Dendritic cell treated with granulocyte-macrophage colony-stimulating factor and Interleukin-4, amounts not matched to agents 40 ng/mL and 50 ng/mL, for 4 days (primary cell): ENCODE results near the gene MYO18B.

Source experiments
- H3K27ac Mint-ChIP-seq: one replicate; pipeline ENCODE4 v1.8.0; 2022; ENCODE audit warnings: mild to moderate bottlenecking, mixed read lengths
- H3K27me3 Mint-ChIP-seq: one replicate; pipeline ENCODE4 v1.8.0; 2022; ENCODE audit warnings: mild to moderate bottlenecking, mixed read lengths
- H3K36me3 Mint-ChIP-seq: one replicate; pipeline ENCODE4 v1.8.0; 2022; ENCODE audit warnings: low read depth, mixed read lengths
- H3K4me1 Mint-ChIP-seq: one replicate; pipeline ENCODE4 v1.8.0; 2022; ENCODE audit warnings: low read depth, mixed read lengths
- H3K4me3 Mint-ChIP-seq: one replicate; pipeline ENCODE4 v1.8.0; 2022; ENCODE audit warnings: mild to moderate bottlenecking, moderate library complexity, mixed read lengths
- H3K9me3 Mint-ChIP-seq: one replicate; pipeline ENCODE4 v1.8.0; 2022; ENCODE audit warnings: mixed read lengths
- intact Hi-C: fragments of 100-400 bp; cut with micrococcal nuclease; formaldehyde crosslinking; loops from one replicate; pipeline ENCODE4 v1.15.0; 2022

MYO18B gene

DNA sequence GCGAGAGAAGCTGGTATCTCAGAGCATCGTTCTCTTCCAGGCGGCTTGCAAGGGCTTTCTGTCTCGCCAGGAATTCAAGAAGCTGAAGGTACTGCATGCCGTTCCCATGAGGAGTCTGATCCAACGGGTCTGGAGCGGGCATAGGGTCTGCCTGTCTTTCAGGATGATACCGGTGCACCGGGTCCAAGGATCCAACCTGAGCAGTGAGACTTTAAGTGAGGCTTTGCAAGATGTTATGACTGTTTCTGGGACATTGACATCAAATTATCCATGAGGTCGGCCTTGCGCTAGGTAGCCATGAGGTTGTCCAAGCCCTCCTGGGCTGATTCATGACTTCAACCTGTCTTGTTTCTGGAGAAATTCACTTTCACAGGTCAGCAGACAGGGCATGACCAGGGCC is 132.3 kb downstream of the MYO18B start:
- Mint-ChIP-seq H3K4me3 (no peak overlapping the region), H3K4me1 (no peaks in the 10 kb centered on the region), H3K9me3 (no peaks in the 10 kb centered on the region), H3K27me3 (peaks cover 8% of the 10 kb centered on the region), H3K27ac (no peak overlapping the region), H3K36me3 (no peaks in the 10 kb centered on the region)
- intact Hi-C loops, result no loop called here

DNA sequence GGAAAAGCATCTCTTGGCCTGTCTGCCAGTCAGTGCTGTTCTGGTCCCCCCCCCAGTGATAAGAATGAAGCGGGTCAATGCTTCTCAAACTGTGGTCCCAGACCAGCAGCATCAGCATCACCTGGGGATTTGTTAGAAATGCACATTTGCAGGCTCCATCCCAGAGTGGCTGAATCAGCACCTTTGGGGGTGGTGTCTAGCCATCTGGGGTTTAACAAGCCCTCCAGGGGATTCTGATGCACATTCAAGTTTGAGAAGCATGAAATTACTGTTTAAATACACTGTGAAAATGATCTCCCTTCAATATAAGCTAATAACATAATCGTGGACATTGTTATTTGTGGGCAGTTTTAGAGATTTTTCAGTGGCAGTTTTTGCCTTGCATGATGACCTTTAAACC is 133.5 kb downstream of the MYO18B start:
- intact Hi-C loops, result no loop called here
- peaks cover 11% of the 10 kb centered on the region for H3K27me3 Mint-ChIP-seq
- H3K9me3 Mint-ChIP-seq, result no peaks in the 10 kb centered on the region
- H3K27ac Mint-ChIP-seq, result no peak overlapping the region
- H3K4me3 Mint-ChIP-seq, result no peak overlapping the region
- H3K4me1 Mint-ChIP-seq, result no peaks in the 10 kb centered on the region
- no peaks in the 10 kb centered on the region for H3K36me3 Mint-ChIP-seq

DNA sequence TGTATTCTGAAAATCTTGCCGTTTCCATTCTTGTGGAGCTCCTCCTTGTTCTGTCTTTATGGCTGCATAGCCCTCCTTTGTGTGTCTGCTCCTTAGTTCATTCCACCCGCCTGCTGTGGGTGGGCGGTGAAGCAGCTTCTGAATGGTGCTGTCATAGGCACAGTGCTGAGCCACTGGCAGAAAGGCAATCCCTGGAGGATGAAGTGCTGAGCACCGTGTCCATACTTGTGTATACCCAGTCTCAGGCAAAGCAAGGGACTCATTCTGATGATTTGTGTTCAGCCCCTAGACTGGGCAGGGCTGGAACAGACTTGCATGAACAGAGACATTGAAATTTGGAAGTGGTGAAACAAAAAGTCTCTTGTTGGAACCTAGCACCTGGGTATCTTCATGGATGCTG is 134.9 kb downstream of the MYO18B start:
- H3K4me3 Mint-ChIP-seq, result no peak overlapping the region
- H3K9me3 Mint-ChIP-seq, result no peaks in the 10 kb centered on the region
- no peaks in the 10 kb centered on the region for H3K4me1 Mint-ChIP-seq
- intact Hi-C loops, result no loop called here
- H3K36me3 Mint-ChIP-seq, result no peaks in the 10 kb centered on the region
- peaks cover 15% of the 10 kb centered on the region for H3K27me3 Mint-ChIP-seq
- H3K27ac Mint-ChIP-seq, result no peak overlapping the region

DNA sequence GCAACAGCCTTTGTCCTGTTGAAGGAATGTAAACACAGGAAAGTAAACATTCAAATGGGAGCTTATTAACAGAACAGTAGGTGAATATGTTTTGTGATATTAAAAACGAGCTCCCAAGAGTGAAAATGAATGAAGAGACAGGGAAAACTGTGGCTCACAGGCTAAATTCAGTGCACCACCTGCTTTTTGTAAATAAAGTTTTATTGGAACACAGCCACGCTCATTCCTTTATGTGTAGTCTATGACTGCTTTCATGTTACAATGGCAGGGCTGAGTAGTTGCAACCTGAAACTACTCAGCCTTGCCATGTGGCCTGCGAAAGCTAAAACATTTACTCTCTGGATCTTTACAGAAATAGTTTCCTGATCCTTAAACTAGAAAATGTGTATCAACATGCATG is 136.9 kb downstream of the MYO18B start:
- H3K4me3 Mint-ChIP-seq, result no peak overlapping the region
- peaks cover 16% of the 10 kb centered on the region for H3K27me3 Mint-ChIP-seq
- H3K4me1 Mint-ChIP-seq, result no peaks in the 10 kb centered on the region
- no peaks in the 10 kb centered on the region for H3K9me3 Mint-ChIP-seq
- no peaks in the 10 kb centered on the region for H3K36me3 Mint-ChIP-seq
- no peak overlapping the region for H3K27ac Mint-ChIP-seq
- intact Hi-C loops, result no loop called here

DNA sequence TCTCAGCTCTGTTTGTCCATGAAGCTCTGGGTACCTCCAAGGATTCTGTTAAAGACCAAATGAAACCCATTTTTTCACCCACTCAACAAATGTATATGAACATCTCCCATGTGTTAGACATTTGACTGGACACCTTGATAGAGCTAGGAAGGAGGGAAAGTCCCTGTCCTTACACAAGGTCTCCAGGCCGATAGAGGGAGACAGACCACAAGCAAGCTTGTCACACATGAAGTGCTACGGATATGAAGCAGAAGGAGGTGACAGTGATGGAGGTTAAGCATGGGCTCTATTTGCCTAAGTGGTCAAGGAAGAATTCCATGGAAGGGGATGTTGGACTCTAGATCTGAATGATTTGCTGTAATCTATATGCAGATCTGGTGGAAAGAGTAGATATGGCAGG is 138.5 kb downstream of the MYO18B start:
- H3K27me3 Mint-ChIP-seq, result peaks cover 15% of the 10 kb centered on the region
- H3K9me3 Mint-ChIP-seq, result no peaks in the 10 kb centered on the region
- H3K4me3 Mint-ChIP-seq, result no peak overlapping the region
- no peak overlapping the region for H3K27ac Mint-ChIP-seq
- H3K36me3 Mint-ChIP-seq, result no peaks in the 10 kb centered on the region
- no peaks in the 10 kb centered on the region for H3K4me1 Mint-ChIP-seq
- intact Hi-C loops, result no loop called here

DNA sequence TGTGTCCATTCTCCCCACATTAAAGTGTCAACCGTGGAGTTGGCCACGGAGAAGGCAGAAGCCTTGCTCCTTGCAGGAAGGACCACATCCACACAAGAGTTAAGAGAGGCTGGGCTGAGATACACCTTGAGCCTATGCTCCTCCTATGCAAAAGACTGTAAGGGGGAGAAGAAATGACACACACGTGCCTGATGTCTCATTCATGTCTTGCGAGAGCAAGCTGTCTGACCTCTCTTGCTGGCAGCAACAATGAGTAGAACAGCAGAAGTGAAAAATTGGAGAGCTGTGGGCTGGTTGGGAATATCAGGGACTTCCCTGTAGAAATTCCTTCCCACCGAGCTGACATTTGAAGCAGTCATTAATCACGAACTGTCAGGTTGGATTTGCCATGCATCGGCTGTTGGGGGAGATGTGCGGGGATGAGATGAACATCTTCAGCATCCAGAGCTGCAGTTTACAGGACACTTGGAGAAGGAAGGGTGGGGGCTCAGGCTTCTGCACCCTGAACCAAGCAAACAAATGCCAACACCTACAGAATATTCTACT is 139.3 kb downstream of the MYO18B start:
- Mint-ChIP-seq H3K9me3 (no peaks in the 10 kb centered on the region), H3K36me3 (no peaks in the 10 kb centered on the region), H3K4me1 (no peaks in the 10 kb centered on the region), H3K27ac (no peak overlapping the region), H3K4me3 (no peak overlapping the region), H3K27me3 (peaks cover 12% of the 10 kb centered on the region)
- intact Hi-C loops, result no loop called here

DNA sequence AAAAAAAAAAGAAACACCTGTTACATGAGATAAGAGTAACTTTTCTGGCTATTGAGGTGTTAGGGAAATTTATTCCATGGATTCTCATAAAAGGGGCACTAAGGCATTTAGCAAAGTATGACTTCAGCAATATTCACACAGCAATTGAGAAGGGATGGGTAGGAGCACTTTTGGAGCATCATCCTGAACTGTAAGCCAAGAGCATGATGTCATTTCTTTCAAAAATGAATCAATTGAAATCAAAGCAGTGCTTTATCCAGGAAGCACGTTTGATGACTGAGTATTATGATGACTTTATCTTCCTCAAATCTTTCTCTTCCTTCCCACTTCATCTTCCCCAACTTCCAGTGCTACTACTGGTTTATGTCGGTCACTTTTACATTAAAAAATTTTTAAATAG is 140.4 kb downstream of the MYO18B start:
- intact Hi-C loops, result no loop called here
- H3K27ac Mint-ChIP-seq, result no peak overlapping the region
- peaks cover 9% of the 10 kb centered on the region for H3K27me3 Mint-ChIP-seq
- H3K4me3 Mint-ChIP-seq, result no peak overlapping the region
- H3K9me3 Mint-ChIP-seq, result no peaks in the 10 kb centered on the region
- no peaks in the 10 kb centered on the region for H3K36me3 Mint-ChIP-seq
- no peaks in the 10 kb centered on the region for H3K4me1 Mint-ChIP-seq

DNA sequence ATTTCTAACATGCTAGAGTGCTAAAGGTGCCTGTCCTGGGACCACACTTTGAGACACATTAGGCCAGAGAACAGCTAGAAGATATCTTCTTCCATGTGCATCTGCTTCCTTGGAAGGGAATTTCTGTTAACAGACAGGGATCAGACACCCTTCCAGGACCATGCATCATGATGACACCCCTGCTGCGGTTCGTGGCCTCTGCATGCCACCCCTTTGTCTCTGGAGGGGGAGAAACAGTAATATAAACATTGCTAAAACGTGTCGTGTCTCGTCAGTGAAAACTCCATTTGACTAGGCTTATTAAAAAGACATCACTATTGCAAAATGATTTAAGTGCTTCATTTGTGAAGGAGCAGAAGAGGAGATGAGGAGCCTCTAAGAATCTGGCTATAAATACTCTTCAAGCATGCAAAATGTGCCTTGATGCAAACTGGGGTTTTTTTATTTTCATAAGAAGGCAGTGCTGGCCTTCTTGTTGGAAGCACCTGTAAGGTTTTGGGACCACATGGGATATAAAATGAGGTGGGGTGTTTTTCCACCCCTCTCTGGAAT is 141.6 kb downstream of the MYO18B start:
- Mint-ChIP-seq H3K4me1 (no peaks in the 10 kb centered on the region), H3K9me3 (no peaks in the 10 kb centered on the region), H3K36me3 (no peaks in the 10 kb centered on the region), H3K4me3 (no peak overlapping the region), H3K27ac (no peak overlapping the region), H3K27me3 (peaks cover 9% of the 10 kb centered on the region)
- intact Hi-C loops, result no loop called here

DNA sequence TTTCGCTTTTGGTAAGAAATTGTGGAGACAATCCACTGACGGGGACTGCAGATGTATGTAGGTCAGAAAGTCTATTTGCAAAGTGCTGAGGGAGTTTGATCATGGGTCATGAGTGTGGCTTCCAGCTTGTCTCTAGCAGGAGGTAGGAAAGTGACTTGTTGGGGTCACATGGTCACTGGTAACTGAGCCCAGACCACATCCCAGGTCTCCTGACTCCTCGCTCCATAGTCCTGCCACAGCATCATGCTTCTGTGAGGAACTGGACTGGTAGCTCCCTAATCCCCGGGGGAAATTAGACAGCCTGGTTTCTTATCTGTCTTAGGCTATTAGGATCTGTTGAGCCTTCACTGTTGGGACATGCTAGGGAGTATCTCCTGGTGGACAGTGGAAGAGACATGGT is 142.1 kb downstream of the MYO18B start:
- H3K36me3 Mint-ChIP-seq, result no peaks in the 10 kb centered on the region
- H3K4me3 Mint-ChIP-seq, result no peak overlapping the region

DNA sequence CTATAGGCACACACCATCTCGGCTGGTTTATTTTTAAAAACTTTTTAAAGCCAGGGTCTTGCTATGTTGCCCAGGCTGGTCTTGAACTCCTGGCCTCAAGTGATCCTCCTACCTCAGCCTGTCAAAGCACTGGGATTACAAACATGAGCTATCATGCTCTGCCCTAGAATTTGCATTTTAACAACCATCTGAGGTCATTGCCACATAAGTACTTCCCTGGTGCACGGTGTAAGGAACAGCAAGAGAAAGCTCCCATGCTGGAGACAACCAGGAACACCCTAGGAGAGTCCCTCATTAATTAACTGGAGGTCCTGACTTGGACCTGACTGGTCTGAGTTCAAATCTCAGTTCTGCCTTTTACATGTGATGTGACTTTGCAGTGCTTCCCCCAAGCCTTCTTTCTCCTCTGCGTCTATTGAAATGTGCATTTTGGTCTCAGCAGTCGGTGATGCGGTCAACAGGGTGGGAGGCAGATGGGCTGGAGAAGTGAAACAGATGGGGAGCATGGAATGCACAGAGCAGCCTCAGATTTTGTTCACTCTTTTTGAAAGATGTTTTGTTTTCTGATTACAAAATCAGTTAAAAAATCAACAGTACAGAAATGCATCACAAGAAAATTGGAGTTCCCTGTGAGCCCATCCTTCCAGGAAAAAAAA is 146.5 kb downstream of the MYO18B start:
- Mint-ChIP-seq H3K27ac (no peak overlapping the region), H3K4me1 (no peaks in the 10 kb centered on the region), H3K36me3 (no peaks in the 10 kb centered on the region), H3K9me3 (no peaks in the 10 kb centered on the region), H3K4me3 (no peak overlapping the region), H3K27me3 (peaks cover 2% of the 10 kb centered on the region)
- intact Hi-C loops, result no loop called here

More for the DNA sequence above, 142.1 kb downstream of the MYO18B start:
- intact Hi-C loops, result no loop called here
- Mint-ChIP-seq H3K9me3 (no peaks in the 10 kb centered on the region), H3K4me1 (no peaks in the 10 kb centered on the region), H3K27ac (no peak overlapping the region), H3K27me3 (peaks cover 9% of the 10 kb centered on the region)

DNA sequence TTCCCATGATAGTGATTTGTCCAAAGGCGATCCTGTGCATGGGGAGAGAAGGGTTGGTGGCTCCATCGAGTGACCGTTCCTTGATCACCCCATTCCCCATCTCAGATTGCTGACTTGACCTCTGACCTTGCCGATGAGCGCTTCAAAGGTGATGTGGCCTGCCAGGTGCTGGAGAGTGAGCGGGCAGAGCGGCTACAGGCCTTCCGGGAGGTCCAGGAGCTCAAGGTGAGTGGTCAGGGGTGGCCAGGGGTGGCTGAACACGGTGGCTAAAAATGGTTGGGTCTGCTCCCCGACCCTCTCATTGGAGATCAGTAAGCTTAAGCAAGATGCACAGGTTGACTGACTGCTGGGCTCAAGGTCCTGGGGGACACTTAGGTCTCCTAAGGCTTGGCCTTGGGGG is 148.7 kb downstream of the MYO18B start:
- Mint-ChIP-seq H3K4me3 (no peak overlapping the region), H3K9me3 (no peaks in the 10 kb centered on the region), H3K27ac (no peak overlapping the region), H3K27me3 (peaks cover 5% of the 10 kb centered on the region), H3K36me3 (no peaks in the 10 kb centered on the region), H3K4me1 (no peaks in the 10 kb centered on the region)
- intact Hi-C loops, result no loop called here

DNA sequence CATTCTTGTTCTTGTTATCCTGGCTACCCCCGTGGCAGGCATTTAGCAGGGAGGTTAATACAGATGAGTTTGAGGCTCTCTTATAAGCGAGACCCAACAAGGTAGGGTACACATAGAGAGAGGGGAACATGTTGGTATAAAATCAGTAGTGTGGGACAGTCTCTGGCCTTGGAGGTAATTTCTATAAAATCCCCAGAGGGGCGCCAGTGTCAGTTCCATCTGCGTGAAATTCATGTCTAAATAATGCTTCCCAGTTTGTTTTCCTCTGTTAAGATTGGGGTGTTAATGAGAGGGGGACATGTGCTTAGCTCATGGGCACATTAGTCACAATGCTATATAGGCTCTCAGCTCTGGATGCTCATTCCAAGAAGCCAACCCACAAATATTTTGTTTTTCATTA is 150.7 kb downstream of the MYO18B start:
- no peak overlapping the region for H3K4me3 Mint-ChIP-seq
- no peak overlapping the region for H3K27ac Mint-ChIP-seq
- H3K9me3 Mint-ChIP-seq, result no peaks in the 10 kb centered on the region
- no peaks in the 10 kb centered on the region for H3K36me3 Mint-ChIP-seq
- intact Hi-C loops, result no loop called here
- no peaks in the 10 kb centered on the region for H3K4me1 Mint-ChIP-seq
- peaks cover 7% of the 10 kb centered on the region for H3K27me3 Mint-ChIP-seq

DNA sequence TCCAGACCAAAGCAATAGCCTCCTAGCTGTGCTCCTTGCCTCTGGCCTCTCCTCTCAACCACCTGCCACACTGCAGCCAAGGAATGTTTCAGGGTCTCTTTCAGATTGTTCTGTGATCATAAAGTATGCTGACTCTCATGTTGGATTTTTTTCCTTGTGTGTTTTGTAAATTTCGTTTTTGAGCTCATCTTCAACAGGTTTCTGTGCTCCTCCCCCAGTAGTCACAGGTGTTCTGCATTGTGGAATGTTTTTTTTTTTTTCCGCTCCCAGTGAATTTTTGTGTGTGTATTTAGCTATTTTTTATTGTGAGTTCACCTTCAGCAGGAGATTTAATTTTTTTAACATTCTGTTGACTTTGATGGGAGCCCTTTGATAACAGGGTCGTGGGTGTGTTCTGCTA is 153.7 kb downstream of the MYO18B start:
- Mint-ChIP-seq H3K36me3 (no peaks in the 10 kb centered on the region), H3K9me3 (no peaks in the 10 kb centered on the region), H3K27me3 (peaks cover 7% of the 10 kb centered on the region), H3K4me3 (no peak overlapping the region), H3K27ac (no peak overlapping the region), H3K4me1 (no peaks in the 10 kb centered on the region)
- intact Hi-C loops, result no loop called here

DNA sequence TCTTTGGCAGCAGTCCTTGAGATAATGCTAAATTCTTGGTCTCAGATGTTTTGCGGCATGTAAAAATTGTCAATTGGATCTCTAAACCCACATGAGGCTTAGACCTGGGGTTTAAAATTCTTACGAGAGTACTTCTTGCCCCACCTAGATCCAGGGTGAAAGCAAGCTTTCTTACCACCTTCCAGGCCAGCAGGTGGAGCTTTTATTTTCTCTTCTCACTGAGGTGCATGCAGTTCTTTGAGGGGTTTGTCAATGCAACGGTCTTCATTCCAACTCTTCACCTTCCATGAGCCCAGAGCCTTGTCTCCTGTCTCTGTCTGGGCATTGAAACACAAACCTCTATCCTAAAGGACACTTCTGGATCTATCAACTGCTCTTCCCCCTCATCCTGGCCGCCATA is 154.1 kb downstream of the MYO18B start:
- H3K4me3 Mint-ChIP-seq, result no peak overlapping the region
- H3K4me1 Mint-ChIP-seq, result no peaks in the 10 kb centered on the region
- no peaks in the 10 kb centered on the region for H3K9me3 Mint-ChIP-seq
- no peak overlapping the region for H3K27ac Mint-ChIP-seq
- intact Hi-C loops, result no loop called here
- H3K36me3 Mint-ChIP-seq, result no peaks in the 10 kb centered on the region
- peaks cover 7% of the 10 kb centered on the region for H3K27me3 Mint-ChIP-seq

DNA sequence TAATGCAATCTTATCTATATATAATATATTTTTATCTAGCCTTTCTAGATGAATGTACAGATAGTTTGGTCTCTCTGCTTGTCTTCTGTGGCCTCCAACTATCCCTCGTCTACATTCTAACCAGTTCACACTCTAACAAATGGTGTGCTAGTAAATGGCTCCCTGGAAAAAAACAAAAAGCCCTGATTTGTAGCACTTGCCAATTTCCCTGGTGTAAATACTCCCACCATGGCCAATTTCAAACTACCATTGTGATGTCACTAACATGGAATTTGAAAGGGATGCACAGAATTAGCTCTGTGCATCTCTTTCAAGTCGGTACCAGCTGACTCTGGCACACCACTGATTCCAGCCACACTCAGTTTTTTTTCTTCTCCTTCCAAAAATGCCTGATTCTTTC is 154.6 kb downstream of the MYO18B start:
- Mint-ChIP-seq H3K9me3 (no peaks in the 10 kb centered on the region), H3K4me3 (no peak overlapping the region), H3K27ac (no peak overlapping the region), H3K4me1 (no peaks in the 10 kb centered on the region), H3K36me3 (no peaks in the 10 kb centered on the region), H3K27me3 (peaks cover 7% of the 10 kb centered on the region)
- intact Hi-C loops, result no loop called here
